Measurements from ENCODE around the gene CDH15. TPM values are rescaled to one million over a fixed set of nuclear protein-coding genes. Genes with fewer than 3 reads are reported as not detected.

Gene CDH15
- total RNA-seq, 2 experiments from 2014 or later: not detected

GRCh38 chr16:89189358-89190025, 17.9 kb downstream of the CDH15 start:
- peak overlapping the region; percentile 17 for H3K4me3 Mint-ChIP-seq
- H3K27ac Mint-ChIP-seq: peak overlapping the region; percentile 55
- CTCF ChIA-PET: no interaction called here

DNA sequence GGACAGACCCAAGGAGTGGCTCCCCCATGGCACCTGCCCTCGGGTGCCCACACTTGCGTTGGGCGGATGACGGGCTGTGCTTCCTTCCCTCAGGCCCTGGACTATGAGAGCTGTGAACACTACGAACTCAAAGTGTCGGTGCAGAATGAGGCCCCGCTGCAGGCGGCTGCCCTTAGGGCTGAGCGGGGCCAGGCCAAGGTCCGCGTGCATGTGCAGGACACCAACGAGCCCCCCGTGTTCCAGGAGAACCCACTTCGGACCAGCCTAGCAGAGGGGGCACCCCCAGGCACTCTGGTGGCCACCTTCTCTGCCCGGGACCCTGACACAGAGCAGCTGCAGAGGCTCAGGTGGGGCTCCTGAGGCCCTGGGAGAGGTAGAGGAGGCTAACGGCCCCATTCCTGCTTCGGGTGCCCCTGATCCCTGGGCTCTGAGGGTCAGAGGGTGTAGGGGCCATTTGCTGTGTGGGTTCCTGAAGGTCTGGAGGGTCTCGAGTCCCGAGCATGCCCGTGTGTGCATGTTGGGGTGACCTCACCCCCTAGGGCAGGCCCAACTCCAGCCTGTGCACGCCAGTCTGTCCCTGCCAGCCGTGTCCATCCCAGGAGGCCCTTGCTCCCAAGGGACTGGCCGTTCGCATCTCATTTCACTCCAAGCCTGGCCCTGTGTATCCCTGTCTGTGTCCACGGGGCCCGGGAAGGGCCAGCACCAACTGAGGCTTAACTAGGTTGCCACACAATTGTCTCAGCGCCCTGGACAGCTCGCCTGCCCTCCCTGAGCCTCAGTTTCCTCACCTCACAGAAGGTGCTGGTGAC, 18.8 kb downstream of the CDH15 start:
- Histone ChIP-seq H3K36me3 (ENCODE audit: insufficient read depth, low read length) (no peaks in the 10 kb centered on the region), H3K4me3 (ENCODE audit: low read length) (no peak overlapping the region), H3K27ac (ENCODE audit: low read depth in 1 of 2, low read length in 2 of 2) (no peak overlapping the region), H3K4me1 (ENCODE audit: insufficient read depth, low read length) (peaks cover 18% of the 10 kb centered on the region), H3K27me3 (ENCODE audit: control insufficient read depth in 1 of 2, insufficient read depth in 2 of 2, low read length in 2 of 2) (no peaks in the 10 kb centered on the region), H3K9me3 (ENCODE audit: control insufficient read depth in 1 of 2, insufficient read depth in 1 of 2, low read length in 2 of 2) (peaks cover 0 to 22% of the 10 kb centered on the region in 2 experiments)
- ATAC-seq (ENCODE audit: poor library complexity): no peak
- Mint-ChIP-seq H3K4me3 (no peak overlapping the region), H3K4me1 (ENCODE audit: low read depth) (peaks cover 4% of the 10 kb centered on the region), H3K27ac (peak overlapping the region; percentile 55), H3K27me3 (no peaks in the 10 kb centered on the region), H3K9me3 (no peaks in the 10 kb centered on the region), H3K36me3 (ENCODE audit: low read depth) (no peaks in the 10 kb centered on the region)
- peak in 1 of 14 experiments; percentile 31 for DNase-seq
- ChIA-PET POLR2A (no interaction called here), CTCF (no interaction called here)
- TF ChIP-seq CTCF (IDR thresholded peaks at IDR 0.05): no peak
- intact Hi-C loops (cut with DNase I, micrococcal nuclease): loop anchor here in 1 of 2 experiments (5.0 kb wide), 1 partner anchor 738 kb away; the partner anchor contains the start of gene ZFPM1

More at GRCh38 chr16:89189358-89190025, 17.9 kb downstream of the CDH15 start:
- no peaks in the 10 kb centered on the region for H3K36me3 ChIP-seq (ENCODE audit: insufficient read depth, low read length)
- peaks cover 18% of the 10 kb centered on the region for H3K4me1 ChIP-seq (ENCODE audit: insufficient read depth, low read length)
- H3K4me3 ChIP-seq (ENCODE audit: low read length): no peak overlapping the region
- H3K27me3 ChIP-seq (ENCODE audit: control insufficient read depth in 1 of 2, insufficient read depth in 2 of 2, low read length in 2 of 2): no peaks in the 10 kb centered on the region
- no peak for ATAC-seq (ENCODE audit: poor library complexity)
- POLR2A ChIA-PET: no interaction called here
- Mint-ChIP-seq H3K9me3 (no peaks in the 10 kb centered on the region), H3K36me3 (ENCODE audit: low read depth) (no peaks in the 10 kb centered on the region), H3K4me1 (ENCODE audit: low read depth) (peaks cover 4% of the 10 kb centered on the region), H3K27me3 (no peaks in the 10 kb centered on the region)
- intact Hi-C loops (cut with DNase I, micrococcal nuclease): loop anchor here in 1 of 2 experiments (5.0 kb wide), 1 partner anchor 737 kb away; the partner anchor contains the start of gene ZFPM1
- peaks cover 0 to 22% of the 10 kb centered on the region in 2 experiments for H3K9me3 ChIP-seq (ENCODE audit: control insufficient read depth in 1 of 2, insufficient read depth in 1 of 2, low read length in 2 of 2)
- peak in 1 of 14 experiments; percentile 27 for DNase-seq
- no peak for TF ChIP-seq CTCF (IDR thresholded peaks at IDR 0.05)
- no peak overlapping the region for H3K27ac ChIP-seq (ENCODE audit: low read depth in 1 of 2, low read length in 2 of 2)

- H3K4me1 ChIP-seq (ENCODE audit: insufficient read depth, low read length): peaks cover 18% of the 10 kb centered on the region
- intact Hi-C loops (cut with DNase I, micrococcal nuclease): loop anchor here in 1 of 2 experiments (5.0 kb wide), 1 partner anchor 739 kb away; the partner anchor contains the start of gene ZFPM1
- Mint-ChIP-seq H3K27ac (no peak overlapping the region), H3K9me3 (no peaks in the 10 kb centered on the region), H3K36me3 (ENCODE audit: low read depth) (no peaks in the 10 kb centered on the region), H3K27me3 (no peaks in the 10 kb centered on the region), H3K4me1 (ENCODE audit: low read depth) (peaks cover 4% of the 10 kb centered on the region), H3K4me3 (peak overlapping the region; percentile 13)
- TF ChIP-seq CTCF (IDR thresholded peaks at IDR 0.05): no peak
- ATAC-seq (ENCODE audit: poor library complexity) (no peak), DNase-seq (peak in 2 of 14 experiments; percentile 12 to 49)
- H3K4me3 ChIP-seq (ENCODE audit: low read length): no peak overlapping the region
- H3K27me3 ChIP-seq (ENCODE audit: control insufficient read depth in 1 of 2, insufficient read depth in 2 of 2, low read length in 2 of 2): no peaks in the 10 kb centered on the region
- ChIA-PET CTCF (no interaction called here), POLR2A (no interaction called here)
- H3K27ac ChIP-seq (ENCODE audit: low read depth in 1 of 2, low read length in 2 of 2): no peak overlapping the region
- H3K36me3 ChIP-seq (ENCODE audit: insufficient read depth, low read length): no peaks in the 10 kb centered on the region
- H3K9me3 ChIP-seq (ENCODE audit: control insufficient read depth in 1 of 2, insufficient read depth in 1 of 2, low read length in 2 of 2): peaks cover 0 to 22% of the 10 kb centered on the region in 2 experiments
Measured at GRCh38 chr16:89191033-89191900, 19.7 kb downstream of the CDH15 start.
